ENCODE results near the gene SUCLG2.

Gene SUCLG2, protein sequence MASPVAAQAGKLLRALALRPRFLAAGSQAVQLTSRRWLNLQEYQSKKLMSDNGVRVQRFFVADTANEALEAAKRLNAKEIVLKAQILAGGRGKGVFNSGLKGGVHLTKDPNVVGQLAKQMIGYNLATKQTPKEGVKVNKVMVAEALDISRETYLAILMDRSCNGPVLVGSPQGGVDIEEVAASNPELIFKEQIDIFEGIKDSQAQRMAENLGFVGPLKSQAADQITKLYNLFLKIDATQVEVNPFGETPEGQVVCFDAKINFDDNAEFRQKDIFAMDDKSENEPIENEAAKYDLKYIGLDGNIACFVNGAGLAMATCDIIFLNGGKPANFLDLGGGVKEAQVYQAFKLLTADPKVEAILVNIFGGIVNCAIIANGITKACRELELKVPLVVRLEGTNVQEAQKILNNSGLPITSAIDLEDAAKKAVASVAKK

DNA sequence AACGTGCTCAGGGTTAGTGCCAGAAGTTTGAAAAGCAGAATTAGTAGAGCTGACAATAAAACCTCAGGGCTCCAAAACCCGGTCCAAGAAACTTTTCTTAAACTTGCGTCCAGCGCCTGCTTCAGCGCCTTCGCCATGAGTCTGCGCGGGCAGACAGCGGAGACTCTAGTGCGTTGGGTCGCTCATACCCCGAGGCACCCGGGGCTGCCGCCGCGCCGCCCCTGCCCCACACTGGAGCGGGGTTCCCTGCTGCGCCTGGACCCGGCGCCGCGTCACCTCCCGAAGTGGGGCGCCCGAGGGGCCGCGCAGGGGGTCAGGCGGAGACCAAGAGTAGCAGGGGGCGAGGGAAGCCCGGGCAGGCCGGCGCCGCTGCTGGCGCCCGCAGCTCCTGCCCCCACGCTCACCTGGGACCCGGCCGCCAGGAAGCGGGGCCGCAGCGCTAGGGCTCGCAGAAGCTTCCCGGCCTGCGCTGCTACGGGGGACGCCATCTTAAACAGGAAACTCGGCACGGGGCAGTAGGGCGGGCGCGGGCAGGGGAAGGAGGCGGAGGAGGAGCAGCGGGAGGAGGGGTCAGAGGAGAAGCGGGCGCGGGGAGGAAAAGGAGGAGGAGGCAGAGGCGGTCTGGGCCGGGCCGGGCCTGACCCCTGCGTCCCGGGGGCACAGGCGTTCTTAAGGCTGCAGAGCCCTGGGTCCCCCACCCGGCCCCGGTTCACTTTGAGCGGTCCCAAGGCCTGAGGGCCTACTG is at the start of gene SUCLG2:
SUCLG2 (minus strand) TSS at position 514 of the 745 bp plus-strand sequence; CDS start at position 488, 26 bp downstream.
- DNase-seq, result peak; percentile 84 to 87

- no peak for DNase-seq
These were observed 46.2 kb upstream of the SUCLG2 start for GRCh38 chr3:67700596-67700995.

DNA sequence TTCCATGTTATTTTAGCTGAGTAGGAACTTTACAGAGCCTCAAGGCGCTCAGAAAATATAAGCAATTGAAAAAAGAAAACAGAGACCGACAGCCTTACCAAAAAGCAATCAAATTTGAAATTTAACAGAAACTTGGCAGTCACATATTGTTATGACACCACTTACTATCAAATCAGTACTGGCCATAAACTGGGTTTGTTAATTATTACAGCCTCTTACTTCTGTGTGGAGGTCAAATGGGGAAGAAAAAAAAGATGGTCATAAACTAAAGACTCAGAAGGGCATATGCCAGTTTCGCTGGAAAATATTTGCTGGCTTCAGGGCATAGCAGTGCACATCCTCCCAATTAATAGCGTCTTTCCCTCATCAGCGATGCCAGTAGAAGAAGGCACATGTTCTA is 45.5 kb upstream of the SUCLG2 start:
- no peak for DNase-seq

GRCh38 chr3:67692621-67693020 is 38.2 kb upstream of the SUCLG2 start:
- no peak for DNase-seq

DNA sequence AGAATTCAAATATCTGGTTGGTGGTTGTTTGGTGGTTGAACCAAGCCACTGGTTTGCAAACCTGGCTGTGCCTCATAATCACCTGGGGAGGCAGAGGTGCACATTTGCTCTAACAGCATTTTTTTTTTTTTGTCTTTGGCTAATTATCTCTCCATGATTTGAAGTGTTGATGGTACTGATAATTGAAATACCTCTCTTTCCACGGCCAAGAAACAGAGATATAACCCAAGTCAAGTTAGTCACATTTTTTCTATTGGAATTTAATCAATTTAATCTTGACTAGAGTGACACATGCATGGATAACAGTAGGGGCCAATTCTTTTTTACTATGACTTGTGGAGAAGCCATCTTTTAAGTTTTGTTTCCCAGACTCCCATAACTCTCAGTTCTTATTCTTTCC is 37.5 kb upstream of the SUCLG2 start:
- DNase-seq, result no peak

DNA sequence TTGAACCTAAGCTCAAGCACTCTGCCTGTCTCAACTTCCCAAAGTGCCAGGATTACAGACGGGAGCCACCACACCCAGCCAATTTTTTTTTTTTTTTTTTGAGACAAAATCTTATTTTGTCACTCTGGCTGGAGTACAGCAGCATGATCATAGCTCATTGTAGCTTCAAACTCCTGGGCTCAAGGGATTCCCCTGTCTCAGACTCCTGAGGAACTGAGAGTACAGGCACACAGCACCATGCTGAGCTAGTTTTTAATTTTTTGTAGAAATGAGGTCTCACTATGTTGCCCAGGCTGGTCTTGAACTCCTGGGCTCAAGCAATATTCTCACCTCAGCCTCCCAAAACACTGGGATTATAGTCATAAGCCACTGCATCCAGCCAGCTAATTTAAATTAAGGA is 36.8 kb upstream of the SUCLG2 start:
- no peak for DNase-seq

GRCh38 chr3:67689806-67690205 is 35.4 kb upstream of the SUCLG2 start:
- no peak for DNase-seq

GRCh38 chr3:67688231-67688630 is 33.8 kb upstream of the SUCLG2 start:
- DNase-seq, result no peak

DNA sequence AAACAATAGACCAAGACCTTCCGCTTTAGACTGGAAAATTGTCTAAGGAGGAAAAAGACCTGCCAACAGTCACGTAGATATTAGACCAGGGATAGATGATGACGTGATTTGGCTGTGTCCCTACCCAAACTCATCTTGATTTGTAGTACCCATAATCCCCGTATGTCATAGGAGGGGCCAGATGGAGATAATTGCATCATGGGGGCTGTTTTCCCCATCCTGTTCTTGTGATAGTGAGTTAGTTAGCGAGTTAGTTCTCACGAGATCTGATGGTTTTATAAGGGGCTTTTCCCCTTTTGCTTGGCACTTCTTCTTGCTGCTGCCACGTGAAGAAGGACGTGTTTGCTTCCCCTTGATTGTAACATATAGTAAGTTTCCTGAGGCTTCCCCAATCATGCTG is 31.7 kb upstream of the SUCLG2 start:
- DNase-seq, result no peak

DNA sequence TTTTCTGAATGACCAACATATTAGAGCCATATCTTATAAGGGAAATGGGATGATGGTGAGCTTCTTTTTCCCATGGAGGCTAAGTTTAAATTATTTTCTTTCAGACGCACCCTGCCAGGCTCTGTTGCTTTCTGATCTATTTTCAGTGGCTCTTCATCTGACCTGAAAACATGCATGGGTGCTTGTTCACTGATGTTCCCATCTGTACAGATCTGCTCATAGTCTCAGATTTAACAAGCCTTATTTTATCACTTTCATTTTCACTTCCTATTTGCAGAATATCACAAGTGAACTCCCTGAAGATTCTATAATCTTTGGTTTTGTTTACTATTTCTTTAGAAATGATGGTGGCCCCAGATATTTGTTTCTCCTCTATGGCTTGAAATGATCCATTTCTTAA is 31.1 kb upstream of the SUCLG2 start:
- no peak for DNase-seq

DNA sequence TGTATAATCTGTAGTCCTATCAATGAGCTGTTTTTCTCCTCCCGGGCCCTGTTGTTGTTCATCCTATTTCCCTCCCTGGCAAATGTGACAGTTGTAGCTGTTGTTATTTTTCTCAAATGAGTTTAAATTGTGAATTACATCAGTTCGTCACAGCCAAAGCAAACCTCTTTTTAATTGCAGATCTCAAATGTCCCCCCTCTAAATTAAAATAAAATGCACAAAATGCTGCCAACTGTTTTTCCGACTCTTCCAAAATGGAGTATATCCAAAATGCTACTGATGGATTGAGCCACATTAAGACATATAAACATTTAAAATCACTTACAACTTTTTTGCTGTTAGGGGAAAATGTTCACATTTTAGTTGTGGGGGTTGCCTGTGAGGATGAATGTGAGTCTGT is 29.8 kb upstream of the SUCLG2 start:
- no peak for DNase-seq

DNA sequence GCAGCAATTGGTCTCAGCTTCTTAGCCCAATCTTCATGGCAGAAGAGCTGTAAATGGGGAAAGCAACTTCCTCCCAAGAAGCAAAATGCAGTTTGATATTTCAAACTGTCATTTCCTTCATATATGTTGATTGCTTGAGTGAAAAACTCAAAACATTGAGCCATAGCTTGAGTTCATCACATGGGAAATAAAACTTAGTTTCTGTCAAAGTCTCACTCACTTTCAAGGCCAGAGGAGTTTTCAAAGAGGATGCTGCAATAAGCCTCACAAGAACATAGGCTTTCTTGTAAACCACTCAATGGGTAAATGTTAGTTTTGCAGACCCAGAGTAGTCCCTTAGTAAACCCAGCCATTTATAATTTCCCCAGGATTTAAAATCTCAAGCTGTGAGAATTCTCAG is 29.1 kb upstream of the SUCLG2 start:
- peak in 1 of 2 experiments; percentile 2 for DNase-seq

GRCh38 chr3:67678665-67679064 is 24.3 kb upstream of the SUCLG2 start:
- no peak for DNase-seq

- no peak for DNase-seq
These were observed 19.6 kb upstream of the SUCLG2 start for GRCh38 chr3:67674055-67674454.

DNA sequence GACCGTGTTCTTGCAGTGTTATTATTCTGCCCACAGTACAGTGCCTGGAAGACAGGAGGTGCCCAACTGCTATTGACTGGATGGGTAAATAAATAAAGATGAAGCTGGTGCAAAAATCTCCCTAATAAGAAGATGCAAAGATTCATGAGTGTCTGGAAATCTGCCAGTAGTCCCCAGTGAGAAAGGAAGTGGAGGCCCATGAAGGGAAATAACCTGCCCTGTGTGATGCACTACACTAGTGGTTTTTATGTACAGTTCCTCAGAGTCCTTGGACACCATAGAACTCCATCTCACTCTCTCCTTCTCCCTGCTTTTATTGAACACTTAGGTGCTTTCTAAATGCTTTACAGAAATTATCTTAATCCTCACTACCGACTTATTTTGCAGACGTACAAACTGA is 8.3 kb upstream of the SUCLG2 start:
- DNase-seq, result no peak

DNA sequence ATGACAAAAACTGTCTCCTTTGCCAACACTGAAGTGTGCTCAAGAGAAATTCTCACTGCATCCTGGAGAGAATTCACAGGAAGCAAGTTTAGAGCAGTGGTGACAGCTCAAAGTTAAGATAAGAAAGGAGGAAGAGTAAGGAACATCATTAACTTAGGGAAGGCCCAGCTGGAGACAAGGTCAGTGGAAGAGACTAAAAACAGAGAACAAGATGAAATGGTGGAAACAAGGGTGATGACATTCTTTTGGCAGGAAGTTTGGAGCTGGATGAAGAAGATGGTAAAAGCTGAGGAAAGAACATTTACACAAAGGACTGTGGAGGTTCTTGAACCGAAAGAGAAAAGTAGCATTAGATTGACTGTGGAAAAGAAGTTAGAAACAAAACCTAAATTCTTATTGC is 6.7 kb upstream of the SUCLG2 start:
- no peak for DNase-seq

DNA sequence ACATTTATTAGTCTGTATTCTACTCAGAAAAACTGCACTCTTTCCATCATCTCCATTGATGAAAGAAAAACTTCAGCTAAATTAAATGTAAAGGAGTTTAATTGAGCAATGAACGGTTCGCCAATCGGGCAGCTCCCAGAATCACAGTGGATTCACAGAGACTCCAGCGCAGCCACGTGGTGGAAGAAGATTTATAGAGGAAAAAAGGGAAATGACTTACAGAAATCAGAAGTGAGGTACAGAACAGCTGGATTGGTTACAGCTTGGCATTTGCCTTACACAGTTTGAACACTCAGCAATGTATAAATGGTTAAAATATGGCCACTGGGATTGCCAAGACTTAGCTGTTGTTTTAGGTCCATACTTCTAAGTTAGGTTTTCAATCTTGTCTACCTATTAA is 2.8 kb upstream of the SUCLG2 start:
- DNase-seq, result no peak

- DNase-seq, result no peak
These were observed 2.2 kb upstream of the SUCLG2 start for GRCh38 chr3:67656614-67657013.

DNA sequence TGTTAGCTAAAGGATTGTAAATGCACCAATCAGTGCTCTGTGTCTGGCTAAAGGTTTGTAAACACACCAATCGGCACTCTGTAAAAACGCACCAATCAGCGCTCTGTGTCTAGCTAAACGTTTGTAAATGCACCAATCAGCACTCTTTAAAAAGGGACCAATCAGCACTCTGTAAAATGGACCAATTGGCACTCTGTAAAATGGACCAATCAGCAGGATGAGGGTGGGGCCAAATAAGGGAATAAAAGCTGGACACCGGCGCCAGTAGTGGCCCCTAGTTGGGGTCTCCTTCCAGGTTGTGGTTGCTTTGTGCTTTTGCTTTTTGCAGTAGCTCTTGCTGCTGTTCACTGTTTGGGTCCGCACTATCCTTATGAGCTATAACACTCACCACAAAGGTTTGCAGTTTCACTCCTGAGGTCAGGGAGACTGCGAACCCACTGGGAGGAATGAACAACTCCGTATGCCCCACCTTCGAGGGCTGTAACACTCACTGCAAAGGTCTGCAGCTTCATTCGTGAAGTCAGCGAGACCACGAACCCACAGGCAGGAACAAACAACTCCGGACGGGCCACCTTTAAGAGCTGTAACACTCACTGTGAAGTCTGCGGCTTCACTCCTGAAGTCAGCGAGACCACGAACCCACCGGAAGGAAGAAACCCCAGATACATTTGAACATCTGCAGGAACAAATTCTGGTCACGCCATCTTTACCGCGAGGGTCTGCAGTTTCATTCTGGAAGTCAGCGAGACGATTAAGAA is 1.1 kb upstream of the SUCLG2 start:
- peak; percentile 8 to 14 for DNase-seq

DNA sequence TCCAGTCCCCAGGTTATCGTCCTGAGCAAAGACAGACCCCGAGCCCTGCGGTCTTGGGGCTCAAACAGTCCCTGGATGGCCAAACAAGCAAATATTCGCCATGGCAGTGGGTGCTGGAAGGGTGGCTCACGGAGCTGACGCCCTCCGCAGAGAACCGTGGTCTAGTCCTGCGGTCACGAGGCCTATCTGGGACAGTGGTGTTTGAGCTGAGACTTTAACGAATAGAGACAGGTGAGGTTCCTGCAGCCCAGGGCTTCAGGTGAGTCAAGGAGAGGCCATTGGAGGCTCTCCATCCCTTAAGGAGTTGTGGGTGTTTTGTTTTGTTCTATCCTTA is 399 bp upstream of the SUCLG2 start:
- DNase-seq, result no peak

- DNase-seq, result peak; percentile 37
These were observed 850 bp downstream of the SUCLG2 start for GRCh38 chr3:67653425-67654098.

- DNase-seq, result no peak
These were observed 4.3 kb downstream of the SUCLG2 start for GRCh38 chr3:67650084-67650483.

- DNase-seq, result no peak
These were observed 4.7 kb downstream of the SUCLG2 start for GRCh38 chr3:67649681-67650080.

Measured in AML-193 (cell line).